ENCODE measurements around the gene GALNT5. TPM values are rescaled to one million over a fixed set of nuclear protein-coding genes. Genes with fewer than 3 reads are reported as not detected.

GALNT5 gene
- total and polyA plus RNA-seq, 5 experiments from 2014 or later = not detected

DNA sequence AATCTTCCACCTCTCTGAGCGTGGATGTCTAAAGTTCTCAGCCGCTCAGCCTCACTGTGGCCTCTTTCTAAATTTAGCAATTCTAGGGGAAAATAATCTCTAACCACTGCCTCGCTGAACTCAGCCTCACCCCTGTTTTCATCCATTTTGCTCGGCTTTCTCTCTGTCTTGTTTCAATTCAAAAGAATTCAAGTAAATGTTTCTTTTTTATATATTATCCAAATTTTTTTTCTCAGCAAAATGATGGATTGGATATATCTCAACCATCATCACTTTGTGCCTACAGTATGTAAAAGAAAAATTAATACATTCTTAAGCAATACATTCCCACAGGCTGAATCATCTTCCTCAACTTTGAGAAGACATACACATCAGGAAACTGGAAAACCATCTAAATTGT lies 24.0 kb upstream of the GALNT5 start:
- DNase-seq (no peak), ATAC-seq (no peak)
- Mint-ChIP-seq H3K4me3 (no peak overlapping the region), H3K4me1 (no peaks in the 10 kb centered on the region), H3K27ac (no peak overlapping the region), H3K27me3 (peaks cover 8 to 22% (median 16%) of the 10 kb centered on the region in 5 donors), H3K36me3 (peaks cover 0 to 3% (median 0%) of the 10 kb centered on the region in 3 donors), H3K9me3 (peaks cover 0 to 9% (median 0%) of the 10 kb centered on the region in 9 donors)
- POLR2A ChIA-PET = no interaction called here

GRCh38 chr2:157236404-157236803 lies 21.1 kb upstream of the GALNT5 start:
- H3K4me1 Mint-ChIP-seq = no peaks in the 10 kb centered on the region
- DNase-seq (no peak), ATAC-seq (no peak)
- POLR2A ChIA-PET = no interaction called here
- H3K9me3 Mint-ChIP-seq = peaks cover 0 to 9% (median 0%) of the 10 kb centered on the region in 9 donors
- no peak overlapping the region for H3K27ac Mint-ChIP-seq
- peaks cover 0 to 3% (median 0%) of the 10 kb centered on the region in 3 donors for H3K36me3 Mint-ChIP-seq
- no peak overlapping the region for H3K4me3 Mint-ChIP-seq
- H3K27me3 Mint-ChIP-seq = peaks cover 10 to 17% (median 11%) of the 10 kb centered on the region in 5 donors

- POLR2A ChIA-PET = no interaction called here
- DNase-seq (no peak), ATAC-seq (no peak)
- Mint-ChIP-seq H3K9me3 (peaks cover 0 to 5% (median 0%) of the 10 kb centered on the region in 9 donors), H3K4me1 (no peaks in the 10 kb centered on the region), H3K27me3 (peaks cover 6 to 11% (median 8%) of the 10 kb centered on the region in 5 donors), H3K4me3 (no peak overlapping the region), H3K36me3 (peaks cover 0 to 2% (median 0%) of the 10 kb centered on the region in 3 donors), H3K27ac (no peak overlapping the region)
Measured at GRCh38 chr2:157238296-157238695, 19.2 kb upstream of the GALNT5 start.

GRCh38 chr2:157244691-157245090 lies 12.8 kb upstream of the GALNT5 start:
- no peaks in the 10 kb centered on the region for H3K4me1 Mint-ChIP-seq

DNA sequence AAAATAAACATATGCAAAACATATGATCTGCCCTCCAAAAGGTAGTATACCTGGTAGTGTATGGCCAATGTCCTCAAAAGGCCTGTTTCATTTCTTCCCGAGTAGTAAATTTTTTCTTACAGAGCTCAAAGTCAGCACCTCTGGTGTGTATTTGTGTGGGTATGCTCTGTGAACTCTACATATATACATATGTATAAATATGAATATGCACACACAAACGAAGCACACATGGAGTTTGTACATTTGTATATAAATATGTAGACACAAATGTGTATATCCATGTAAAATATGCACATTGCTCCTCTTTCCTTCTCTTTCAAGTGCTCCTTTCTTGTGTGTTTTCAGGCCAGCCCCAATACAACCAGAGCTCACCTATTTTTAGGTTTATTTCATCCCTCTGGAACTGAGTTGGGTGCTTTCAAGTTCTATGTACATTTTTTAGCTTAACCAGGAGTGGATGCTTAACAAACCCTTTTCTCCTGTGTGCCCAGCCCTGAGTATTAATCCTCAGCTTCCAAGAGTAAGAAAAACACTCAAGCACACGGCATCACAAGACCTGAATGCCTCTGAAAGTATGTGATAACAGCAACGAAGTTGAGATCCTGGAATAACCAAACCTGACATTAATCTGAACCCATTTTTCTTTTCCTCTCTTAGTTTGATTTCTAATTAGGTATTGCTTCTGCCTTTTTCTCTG lies 12.2 kb upstream of the GALNT5 start:
- Mint-ChIP-seq H3K27me3 (no peaks in the 10 kb centered on the region), H3K27ac (no peak overlapping the region), H3K4me1 (no peaks in the 10 kb centered on the region), H3K4me3 (no peak overlapping the region), H3K9me3 (no peaks in the 10 kb centered on the region), H3K36me3 (no peaks in the 10 kb centered on the region)
- POLR2A ChIA-PET = no interaction called here
- DNase-seq = no peak
- ATAC-seq = no peak

More at GRCh38 chr2:157244691-157245090, 12.8 kb upstream of the GALNT5 start:
- ATAC-seq = no peak
- no peak overlapping the region for H3K4me3 Mint-ChIP-seq
- no peaks in the 10 kb centered on the region for H3K9me3 Mint-ChIP-seq
- no peak for DNase-seq
- no peak overlapping the region for H3K27ac Mint-ChIP-seq
- peaks cover 0 to 3% (median 0%) of the 10 kb centered on the region in 5 donors for H3K27me3 Mint-ChIP-seq
- no peaks in the 10 kb centered on the region for H3K36me3 Mint-ChIP-seq
- POLR2A ChIA-PET = no interaction called here

DNA sequence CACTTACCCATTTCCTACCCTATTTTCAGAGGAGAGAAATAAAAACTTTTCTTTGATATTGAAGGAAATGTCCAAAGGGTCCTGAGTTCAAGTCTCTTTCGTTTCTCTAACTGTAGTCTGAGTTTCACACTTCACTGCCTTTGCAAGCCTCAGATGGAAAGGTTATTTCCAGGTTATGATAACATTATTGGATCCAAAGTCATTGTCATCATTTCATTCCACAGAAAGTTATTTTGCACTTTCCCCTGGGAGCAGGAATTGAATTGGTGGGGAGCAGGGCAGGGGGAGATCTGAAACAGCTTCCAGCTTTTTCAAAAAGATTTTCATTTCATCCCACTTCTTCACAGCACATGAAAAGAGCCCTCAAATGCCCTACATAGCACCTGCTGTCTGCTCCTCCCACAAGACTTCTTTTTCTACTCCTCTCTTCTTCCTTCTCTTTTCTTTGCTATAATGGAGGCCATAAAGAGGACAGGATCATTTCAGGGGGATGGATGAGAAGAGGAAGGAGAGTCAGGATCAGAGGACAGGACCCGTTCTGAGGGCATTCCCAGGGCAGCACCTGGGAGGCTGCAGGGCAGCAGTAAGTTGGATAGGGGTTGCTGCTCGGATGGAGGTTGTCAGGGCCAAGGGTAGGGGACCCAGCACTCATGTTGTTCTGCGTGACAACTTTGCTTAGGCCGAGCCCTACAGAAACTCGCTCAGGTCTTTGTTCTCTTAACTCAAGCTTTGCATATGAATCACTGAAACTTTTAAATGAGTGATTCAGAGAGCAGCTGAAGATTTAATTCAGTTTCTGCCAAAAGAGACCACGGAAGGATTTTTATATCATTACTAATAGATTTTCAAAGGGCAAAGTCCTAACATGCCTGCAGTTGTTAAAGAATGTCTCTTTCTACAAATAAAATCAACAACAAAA lies 11.4 kb upstream of the GALNT5 start:
- POLR2A ChIA-PET = no interaction called here
- Mint-ChIP-seq H3K4me1 (no peaks in the 10 kb centered on the region), H3K27me3 (no peaks in the 10 kb centered on the region), H3K36me3 (no peaks in the 10 kb centered on the region), H3K4me3 (no peak overlapping the region), H3K27ac (no peak overlapping the region), H3K9me3 (no peaks in the 10 kb centered on the region)
- no peak for DNase-seq
- no peak for ATAC-seq

DNA sequence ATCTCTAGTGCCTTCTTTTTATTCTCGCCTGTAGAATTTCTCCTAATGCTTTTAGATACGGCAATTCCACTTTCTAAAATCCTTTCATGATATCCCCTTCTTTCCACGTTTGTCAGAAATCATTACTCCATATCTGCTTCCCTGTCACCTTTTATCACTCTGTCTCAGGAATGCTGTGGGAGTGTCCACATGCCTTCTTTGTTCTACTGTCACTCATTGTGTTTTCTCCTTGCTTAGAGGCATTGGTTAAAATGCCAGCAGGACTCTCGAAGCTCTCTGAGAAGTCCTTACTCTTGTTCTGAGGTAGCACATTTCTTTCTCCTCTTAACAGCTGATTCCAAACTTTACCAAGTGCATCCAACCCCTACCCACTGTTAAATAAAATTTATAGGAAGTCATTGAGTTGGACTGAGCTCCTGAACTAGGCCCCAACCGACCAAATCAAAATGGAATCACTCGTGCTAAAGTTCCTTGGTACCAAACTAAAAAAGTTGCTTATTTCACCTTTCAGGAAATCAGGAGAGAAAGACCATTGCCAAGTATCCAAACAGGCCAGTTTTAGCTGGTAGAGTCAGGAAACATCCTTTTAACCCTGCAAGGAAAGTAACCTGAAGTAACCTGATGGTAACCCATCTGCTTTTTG lies 10.6 kb upstream of the GALNT5 start:
- no peaks in the 10 kb centered on the region for H3K4me1 Mint-ChIP-seq
- POLR2A ChIA-PET = no interaction called here
- H3K27me3 Mint-ChIP-seq = no peaks in the 10 kb centered on the region
- DNase-seq (no peak), ATAC-seq (no peak)
- no peaks in the 10 kb centered on the region for H3K9me3 Mint-ChIP-seq
- no peak overlapping the region for H3K4me3 Mint-ChIP-seq
- H3K27ac Mint-ChIP-seq = no peak overlapping the region
- no peaks in the 10 kb centered on the region for H3K36me3 Mint-ChIP-seq

GRCh38 chr2:157250836-157251235 lies 6.7 kb upstream of the GALNT5 start:
- H3K27ac Mint-ChIP-seq = no peak overlapping the region

DNA sequence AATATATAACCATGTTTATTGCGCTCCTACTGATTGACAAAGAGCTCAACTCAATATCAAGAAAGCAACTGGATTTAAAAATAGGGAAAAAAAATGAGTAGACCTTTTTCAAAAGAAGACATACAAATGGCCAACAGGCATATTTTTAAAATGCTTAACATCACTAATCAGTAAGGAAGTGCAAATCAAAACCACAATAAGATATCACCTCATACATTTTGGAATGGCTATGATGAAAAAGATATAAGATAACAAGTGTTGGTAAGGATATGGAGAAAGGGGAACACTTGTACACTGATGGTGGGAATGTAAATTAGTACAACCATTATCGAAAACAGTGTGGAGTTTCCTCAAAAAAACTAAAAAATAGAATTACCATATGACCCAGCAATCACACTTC lies 5.6 kb upstream of the GALNT5 start:
- Mint-ChIP-seq H3K4me1 (no peaks in the 10 kb centered on the region), H3K4me3 (no peak overlapping the region)

More at GRCh38 chr2:157250836-157251235, 6.7 kb upstream of the GALNT5 start:
- H3K36me3 Mint-ChIP-seq = no peaks in the 10 kb centered on the region
- DNase-seq = no peak
- no peaks in the 10 kb centered on the region for H3K9me3 Mint-ChIP-seq
- peaks cover 0 to 4% (median 0%) of the 10 kb centered on the region in 5 donors for H3K27me3 Mint-ChIP-seq
- no peak for ATAC-seq
- H3K4me3 Mint-ChIP-seq = no peak overlapping the region
- POLR2A ChIA-PET = no interaction called here
- H3K4me1 Mint-ChIP-seq = no peaks in the 10 kb centered on the region

GRCh38 chr2:157252529-157252928 lies 5.0 kb upstream of the GALNT5 start:
- Mint-ChIP-seq H3K27ac (no peak overlapping the region), H3K27me3 (peaks cover 0 to 4% (median 0%) of the 10 kb centered on the region in 5 donors), H3K4me3 (no peak overlapping the region), H3K4me1 (peaks cover 0 to 4% (median 0%) of the 10 kb centered on the region in 4 donors), H3K36me3 (peaks cover 0 to 2% (median 0%) of the 10 kb centered on the region in 3 donors), H3K9me3 (no peaks in the 10 kb centered on the region)
- POLR2A ChIA-PET = no interaction called here
- DNase-seq (no peak), ATAC-seq (no peak)

More for the DNA sequence above, 5.6 kb upstream of the GALNT5 start:
- Mint-ChIP-seq H3K9me3 (no peaks in the 10 kb centered on the region), H3K36me3 (peaks cover 0 to 2% (median 0%) of the 10 kb centered on the region in 3 donors), H3K27me3 (peaks cover 0 to 4% (median 0%) of the 10 kb centered on the region in 5 donors), H3K27ac (no peak overlapping the region)
- ATAC-seq (no peak), DNase-seq (no peak)
- POLR2A ChIA-PET = no interaction called here

- DNase-seq (no peak), ATAC-seq (no peak)
- H3K36me3 Mint-ChIP-seq = peaks cover 0 to 2% (median 0%) of the 10 kb centered on the region in 3 donors
- no peak overlapping the region for H3K4me3 Mint-ChIP-seq
- POLR2A ChIA-PET = no interaction called here
- peaks cover 0 to 6% (median under 1%) of the 10 kb centered on the region in 4 donors for H3K4me1 Mint-ChIP-seq
- no peak overlapping the region for H3K27ac Mint-ChIP-seq
- H3K27me3 Mint-ChIP-seq = peaks cover 0 to 4% (median 3%) of the 10 kb centered on the region in 5 donors
- H3K9me3 Mint-ChIP-seq = no peaks in the 10 kb centered on the region
Measured at GRCh38 chr2:157254041-157254440, 3.5 kb upstream of the GALNT5 start.

DNA sequence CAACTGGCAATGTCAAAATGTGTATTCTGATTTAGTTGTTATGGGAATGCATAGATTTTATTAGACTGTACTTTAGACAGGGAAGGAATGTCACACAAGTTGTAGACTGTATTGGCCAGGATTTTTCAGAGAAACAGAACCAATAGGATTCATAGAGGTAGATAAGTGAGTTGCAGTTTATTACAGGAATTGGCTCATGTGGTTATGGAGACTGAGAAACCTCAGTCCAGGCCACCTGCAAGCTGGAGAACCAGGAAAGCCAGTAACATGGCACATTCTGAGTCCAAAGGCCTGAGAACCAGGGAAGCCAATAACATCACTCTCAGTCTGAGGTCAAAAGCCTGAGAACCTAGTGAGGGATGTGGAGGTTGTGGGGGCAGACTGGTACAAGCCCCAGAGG lies 1.8 kb upstream of the GALNT5 start:
- POLR2A ChIA-PET = no interaction called here
- no peak overlapping the region for H3K4me3 Mint-ChIP-seq
- no peak overlapping the region for H3K27ac Mint-ChIP-seq
- peaks cover 2 to 10% (median 3%) of the 10 kb centered on the region in 4 donors for H3K4me1 Mint-ChIP-seq
- H3K27me3 Mint-ChIP-seq = peaks cover 0 to 4% (median 3%) of the 10 kb centered on the region in 5 donors
- no peaks in the 10 kb centered on the region for H3K9me3 Mint-ChIP-seq
- DNase-seq (no peak), ATAC-seq (no peak)
- H3K36me3 Mint-ChIP-seq = peaks cover 0 to 2% (median 0%) of the 10 kb centered on the region in 3 donors

- ATAC-seq (no peak), DNase-seq (no peak)
- H3K4me1 Mint-ChIP-seq = peaks cover 2 to 16% (median 9%) of the 10 kb centered on the region in 4 donors
- no peak overlapping the region for H3K4me3 Mint-ChIP-seq
- H3K36me3 Mint-ChIP-seq = peaks cover 0 to 2% (median 0%) of the 10 kb centered on the region in 3 donors
- POLR2A ChIA-PET = no interaction called here
- no peaks in the 10 kb centered on the region for H3K9me3 Mint-ChIP-seq
- H3K27ac Mint-ChIP-seq = no peak overlapping the region
- peaks cover 0 to 4% (median 3%) of the 10 kb centered on the region in 5 donors for H3K27me3 Mint-ChIP-seq
Measured at GRCh38 chr2:157256626-157257025, 879 bp upstream of the GALNT5 start.
